K562 (cell line): ENCODE measurements around the gene VDAC1. TPM values are rescaled to one million over a fixed set of nuclear protein-coding genes. Genes with fewer than 3 reads are reported as not detected.
A peak's percentile ranks its signal among the peaks of the same experiment; 100 is the strongest.

Experiments used
- BRD9 ChIP-seq: fragments of 450-650 bp; IDR thresholded peaks from 2 replicates; pipeline ENCODE4 v1.6.1; 2018; ENCODE audit warnings: low read depth; ENCODE audit not compliant: partially characterized antibody
- CXXC5 ChIP-seq: fragments of 250-450 bp; sonication (Bioruptor Pico); IDR thresholded peaks from 2 replicates; pipeline ENCODE4 v1.8.0; 2022; ENCODE audit warnings: inconsistent platforms, mild to moderate bottlenecking, moderate library complexity
- EP400 ChIP-seq: fragments of 450-650 bp; IDR thresholded peaks from 2 replicates; pipeline ENCODE4 v1.6.1; 2017; ENCODE audit warnings: antibody characterized with exemption, mild to moderate bottlenecking, moderate library complexity
- IRF1 ChIP-seq: sonication (generic); formaldehyde crosslinking; IDR thresholded peaks from 2 replicates; pipeline ENCODE4 v1.8.0; 2022; ENCODE audit warnings: missing genetic modification reagents, mild to moderate bottlenecking, borderline replicate concordance
- KDM2B ChIP-seq: fragments of 250-450 bp; sonication (Bioruptor Pico); IDR thresholded peaks from 2 replicates; pipeline ENCODE4 v1.8.0; 2021; ENCODE audit warnings: mild to moderate bottlenecking, moderate library complexity
- MAZ ChIP-seq, 2 experiments: fragments of 450-650 bp in 1 of 2; sonication (generic) in 1 of 2; formaldehyde crosslinking; IDR thresholded peaks in 1 of 2; conservative IDR thresholded peaks in 1 of 2; 2 replicates each; pipeline versions ENCODE4 v1.4.0 to v1.5.0; 2020; ENCODE audit warnings: mild to moderate bottlenecking in 1 of 2, missing genetic modification reagents in 1 of 2
- MCM7 ChIP-seq, 2 experiments: fragments of 450-650 bp; IDR thresholded peaks; 2 replicates each; pipeline ENCODE4 v1.6.1; 2016 to 2018
- RFX5 ChIP-seq: IDR thresholded peaks from 2 replicates; pipeline ENCODE4 v1.6.1; 2011; ENCODE audit warnings: low read depth, mild to moderate bottlenecking, improper control_type of control experiment, low read length
- TRIM25 ChIP-seq: fragments of 450-650 bp; IDR thresholded peaks from 2 replicates; pipeline ENCODE4 v1.7.0; 2016; ENCODE audit warnings: borderline replicate concordance
- WHSC1 ChIP-seq: IDR thresholded peaks from one replicate; pipeline ENCODE4 v1.6.1; 2012; ENCODE audit warnings: low read length, control low read depth, inconsistent platforms
- YBX1 ChIP-seq: fragments of 450-650 bp; IDR thresholded peaks from 2 replicates; pipeline ENCODE4 v1.7.1; 2016; ENCODE audit warnings: mild to moderate bottlenecking
- ZNF175 ChIP-seq: fragments of 200-800 bp; sonication (Bioruptor generic); IDR thresholded peaks from 2 replicates; pipeline ENCODE4 v1.6.1; 2016; ENCODE audit warnings: low read depth, mild to moderate bottlenecking, missing genetic modification characterization, missing compliant biosample characterization
- ZNF217 ChIP-seq: sonication (generic); formaldehyde crosslinking; IDR thresholded peaks from 2 replicates; pipeline ENCODE4 v1.8.0; 2022; ENCODE audit warnings: mild to moderate bottlenecking, missing genetic modification reagents
- ZNF224 ChIP-seq: sonication (generic); formaldehyde crosslinking; IDR thresholded peaks from 2 replicates; pipeline ENCODE4 v1.8.0; 2022; ENCODE audit warnings: mild to moderate bottlenecking, missing genetic modification reagents
- ZNF253 ChIP-seq: fragments of 250-450 bp; sonication (Bioruptor Pico); conservative IDR thresholded peaks from 2 replicates; pipeline ENCODE4 v1.6.1; 2021; ENCODE audit warnings: mild to moderate bottlenecking
- ZNF512 ChIP-seq: IDR thresholded peaks from 2 replicates; pipeline ENCODE4 v1.6.1; 2016; ENCODE audit warnings: missing genetic modification characterization, missing compliant biosample characterization
- ZNF551 ChIP-seq: fragments of 250-450 bp; sonication (Bioruptor Pico); IDR thresholded peaks from 2 replicates; pipeline ENCODE4 v1.5.0; 2021; ENCODE audit warnings: mild to moderate bottlenecking, moderate library complexity
- ZNF766 ChIP-seq: fragments of 200-800 bp; sonication (Bioruptor generic); conservative IDR thresholded peaks from 2 replicates; pipeline ENCODE4 v1.6.1; 2016; ENCODE audit warnings: missing genetic modification characterization, missing compliant biosample characterization
- polyA plus RNA-seq, 8 experiments: library from polyadenylated mRNA; depleted of rRNA in 4 of 8; stranded (reverse) in 5 of 8; unstranded in 3 of 8; fragments of >200 nt; fragmentation: Nextera tagmentation in 2 of 8; fragmentation: Illumina TruSeq in 1 of 8; extraction: Ambion mirVana in 2 of 8; extraction: Trizol in 1 of 8; gene quantifications; 2 replicates each; pipeline versions ENCODE4 v1.2.1 to v1.2.3, GENCODE V29; 2011 to 2014; ENCODE audit warnings: inconsistent platforms in 1 of 8, missing spikeins in 1 of 8
- total RNA-seq, 7 experiments: library from RNA; depleted of rRNA in 6 of 7; stranded (reverse); fragments of >200 nt in 6 of 7; fragmentation: Illumina TruSeq in 2 of 7; extraction: Trizol in 2 of 7; gene quantifications; 2 replicates each; pipeline versions ENCODE4 v1.2.1 to v1.2.3, GENCODE V29; 2011 to 2021; ENCODE audit warnings: low replicate concordance in 1 of 7
- TF ChIP-seq, protein P1 (sequence below): fragments of 250-450 bp; sonication (Bioruptor Pico); IDR thresholded peaks from 2 replicates; pipeline ENCODE4 v1.5.0; 2020; ENCODE audit warnings: mild to moderate bottlenecking, borderline replicate concordance
- TF ChIP-seq, protein P2 (sequence below): sonication (generic); IDR thresholded peaks from 2 replicates; pipeline ENCODE4 v1.6.1; 2016
- TF ChIP-seq, protein P3 (sequence below): fragments of 250-450 bp; sonication (Bioruptor Pico); IDR thresholded peaks from 2 replicates; pipeline ENCODE4 v1.5.1; 2021; ENCODE audit warnings: mild to moderate bottlenecking

VDAC1 gene
- total and polyA plus RNA-seq, 9 of the 15 experiments (the other 6 are each of a cell fraction or from before 2014, with no cell fraction given) = 168 to 366 (median 293) TPM

GRCh38 chr5:133936651-133937015 lies 68.1 kb downstream of the VDAC1 start (continued):
- no peak for TF ChIP-seq TRIM25
- TF ChIP-seq KDM2B (CRISPR knock-in tag) = no peak
- TF ChIP-seq ZNF224 (CRISPR knock-in tag) = no peak
- TF ChIP-seq BRD9 = no peak
- no peak for TF ChIP-seq ZNF551 (CRISPR knock-in tag)
- no peak for TF ChIP-seq ZNF217 (CRISPR knock-in tag)
- TF ChIP-seq MAZ (CRISPR knock-in tag; conservative IDR thresholded peaks at IDR 0.05 in 1 of 2, IDR thresholded peaks at IDR 0.05 in 1 of 2) = peak; percentile 20 to 67; a peak in 2 of 4 replicates
- no peak for TF ChIP-seq YBX1
- TF ChIP-seq ZNF175 (CRISPR knock-in tag) = no peak
- TF ChIP-seq, protein P1, sequence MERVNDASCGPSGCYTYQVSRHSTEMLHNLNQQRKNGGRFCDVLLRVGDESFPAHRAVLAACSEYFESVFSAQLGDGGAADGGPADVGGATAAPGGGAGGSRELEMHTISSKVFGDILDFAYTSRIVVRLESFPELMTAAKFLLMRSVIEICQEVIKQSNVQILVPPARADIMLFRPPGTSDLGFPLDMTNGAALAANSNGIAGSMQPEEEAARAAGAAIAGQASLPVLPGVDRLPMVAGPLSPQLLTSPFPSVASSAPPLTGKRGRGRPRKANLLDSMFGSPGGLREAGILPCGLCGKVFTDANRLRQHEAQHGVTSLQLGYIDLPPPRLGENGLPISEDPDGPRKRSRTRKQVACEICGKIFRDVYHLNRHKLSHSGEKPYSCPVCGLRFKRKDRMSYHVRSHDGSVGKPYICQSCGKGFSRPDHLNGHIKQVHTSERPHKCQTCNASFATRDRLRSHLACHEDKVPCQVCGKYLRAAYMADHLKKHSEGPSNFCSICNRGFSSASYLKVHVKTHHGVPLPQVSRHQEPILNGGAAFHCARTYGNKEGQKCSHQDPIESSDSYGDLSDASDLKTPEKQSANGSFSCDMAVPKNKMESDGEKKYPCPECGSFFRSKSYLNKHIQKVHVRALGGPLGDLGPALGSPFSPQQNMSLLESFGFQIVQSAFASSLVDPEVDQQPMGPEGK (CRISPR knock-in tag) = no peak
- TF ChIP-seq, protein P2, sequence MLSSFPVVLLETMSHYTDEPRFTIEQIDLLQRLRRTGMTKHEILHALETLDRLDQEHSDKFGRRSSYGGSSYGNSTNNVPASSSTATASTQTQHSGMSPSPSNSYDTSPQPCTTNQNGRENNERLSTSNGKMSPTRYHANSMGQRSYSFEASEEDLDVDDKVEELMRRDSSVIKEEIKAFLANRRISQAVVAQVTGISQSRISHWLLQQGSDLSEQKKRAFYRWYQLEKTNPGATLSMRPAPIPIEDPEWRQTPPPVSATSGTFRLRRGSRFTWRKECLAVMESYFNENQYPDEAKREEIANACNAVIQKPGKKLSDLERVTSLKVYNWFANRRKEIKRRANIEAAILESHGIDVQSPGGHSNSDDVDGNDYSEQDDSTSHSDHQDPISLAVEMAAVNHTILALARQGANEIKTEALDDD = no peak
- 0 out of 2 replicates have a peak, but pooled peaks have one; percentile 42 for TF ChIP-seq ZNF766 (CRISPR knock-in tag)
- TF ChIP-seq CXXC5 (CRISPR knock-in tag) = peak; percentile 47
- TF ChIP-seq IRF1 = no peak
- TF ChIP-seq, protein P3, sequence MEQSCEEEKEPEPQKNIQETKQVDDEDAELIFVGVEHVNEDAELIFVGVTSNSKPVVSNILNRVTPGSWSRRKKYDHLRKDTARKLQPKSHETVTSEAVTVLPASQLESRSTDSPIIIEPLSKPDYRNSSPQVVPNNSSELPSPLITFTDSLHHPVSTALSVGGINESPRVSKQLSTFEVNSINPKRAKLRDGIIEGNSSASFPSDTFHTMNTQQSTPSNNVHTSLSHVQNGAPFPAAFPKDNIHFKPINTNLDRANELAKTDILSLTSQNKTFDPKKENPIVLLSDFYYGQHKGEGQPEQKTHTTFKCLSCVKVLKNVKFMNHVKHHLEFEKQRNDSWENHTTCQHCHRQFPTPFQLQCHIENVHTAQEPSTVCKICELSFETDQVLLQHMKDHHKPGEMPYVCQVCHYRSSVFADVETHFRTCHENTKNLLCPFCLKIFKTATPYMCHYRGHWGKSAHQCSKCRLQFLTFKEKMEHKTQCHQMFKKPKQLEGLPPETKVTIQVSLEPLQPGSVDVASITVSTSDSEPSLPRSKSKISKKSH (CRISPR knock-in tag) = no peak
- peak; percentile 65 for TF ChIP-seq EP400
- TF ChIP-seq ZNF512 (tag) = no peak
- no peak for TF ChIP-seq ZNF253 (CRISPR knock-in tag)
- TF ChIP-seq MCM7 (IDR thresholded peaks at IDR 0.05) = no peak
- no peak for TF ChIP-seq RFX5
- TF ChIP-seq WHSC1 = no peak
